Stimulated activated CD8-positive, alpha-beta memory T cell treated with anti-CD3 and anti-CD28 coated beads, Interleukin-12 subunit alpha, Interleukin-12 subunit beta, amount 100 ng/mL, for 4 hours (primary cell): ENCODE data around the gene GRB2.

Source experiments
- DNase-seq: peaks from one replicate; pipeline ENCODE4 v3.0.0-alpha.2; 2020; ENCODE audit warnings: low read depth

The GRB2 gene

DNA sequence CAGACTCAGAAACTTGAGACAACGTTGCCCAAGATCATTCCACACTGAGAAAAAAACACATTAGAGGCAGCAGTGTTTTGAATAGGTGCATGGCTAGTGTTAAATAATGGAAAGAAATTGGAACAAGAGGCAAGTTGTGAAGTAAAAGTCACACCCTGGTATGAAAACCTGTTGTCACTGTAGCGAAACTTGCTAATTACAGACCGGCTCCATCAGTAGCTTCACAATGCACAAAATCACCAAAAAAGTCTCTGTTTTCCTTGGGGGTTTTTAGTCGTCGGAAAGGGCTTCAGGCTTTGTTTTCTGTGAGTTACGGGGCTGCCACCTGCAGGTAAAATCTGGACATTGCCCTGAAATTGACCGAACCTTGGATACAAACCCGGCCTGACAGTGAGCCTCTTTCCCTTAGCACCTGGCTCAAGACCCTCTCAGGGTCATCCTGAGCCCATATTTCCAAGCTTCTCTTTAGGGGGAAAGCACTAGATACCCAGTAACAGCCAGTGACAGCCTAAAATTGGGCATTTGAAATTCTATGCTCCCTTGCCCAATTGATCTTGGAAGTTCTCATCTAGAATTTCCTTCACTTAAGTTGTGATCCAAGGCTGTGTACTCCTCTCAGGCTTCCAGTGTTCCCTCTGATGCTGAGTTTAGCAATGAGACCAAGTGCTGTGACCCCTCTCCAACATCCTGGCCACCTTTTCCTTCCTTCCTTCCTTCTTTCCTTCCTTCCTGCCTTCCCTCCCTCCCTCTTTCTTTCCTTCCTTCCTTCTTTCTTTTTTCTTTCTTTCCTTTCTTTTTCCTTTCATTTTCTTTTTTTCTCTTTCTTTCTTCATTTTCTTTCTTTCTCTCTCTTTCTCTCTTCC, 7.2 kb upstream of the GRB2 start:
- peak; percentile 52 for DNase-seq

DNA sequence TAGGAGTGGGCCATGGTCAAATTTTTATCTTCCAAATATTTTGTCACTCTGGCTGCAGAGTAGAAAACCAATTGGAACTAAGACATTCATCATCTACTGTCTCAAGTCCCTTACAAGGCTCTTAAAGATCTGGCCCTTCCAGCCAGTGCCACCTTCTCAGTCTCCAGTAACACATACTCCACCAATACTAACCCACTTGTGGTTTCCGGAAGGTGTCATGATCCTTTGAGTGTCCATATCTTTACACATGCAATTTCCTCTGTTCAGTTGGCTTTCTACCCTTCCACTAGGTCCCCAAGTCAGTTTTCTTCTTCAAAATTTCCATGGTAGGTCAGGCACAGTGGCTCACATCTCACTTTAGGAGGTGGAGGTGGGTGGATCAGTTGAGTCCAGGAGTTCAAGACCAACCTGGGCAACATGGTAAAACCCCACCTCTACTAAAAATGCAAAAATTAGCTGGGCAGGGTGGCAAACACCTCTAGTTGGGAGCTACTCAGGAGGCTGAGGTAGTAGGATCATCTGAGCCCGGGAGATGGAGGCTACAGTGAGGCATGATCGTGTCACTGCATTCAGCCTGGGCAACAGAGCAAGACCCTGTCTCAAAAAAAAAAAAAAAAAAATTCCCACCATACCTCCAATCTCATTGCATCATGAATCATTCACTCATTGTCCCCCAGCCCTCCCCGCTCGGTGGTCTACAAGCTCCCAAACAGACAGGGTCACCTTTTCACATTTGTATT, 6.0 kb upstream of the GRB2 start:
- no peak for DNase-seq

GRCh38 chr17:75410141-75410540, 4.7 kb upstream of the GRB2 start:
- no peak for DNase-seq

DNA sequence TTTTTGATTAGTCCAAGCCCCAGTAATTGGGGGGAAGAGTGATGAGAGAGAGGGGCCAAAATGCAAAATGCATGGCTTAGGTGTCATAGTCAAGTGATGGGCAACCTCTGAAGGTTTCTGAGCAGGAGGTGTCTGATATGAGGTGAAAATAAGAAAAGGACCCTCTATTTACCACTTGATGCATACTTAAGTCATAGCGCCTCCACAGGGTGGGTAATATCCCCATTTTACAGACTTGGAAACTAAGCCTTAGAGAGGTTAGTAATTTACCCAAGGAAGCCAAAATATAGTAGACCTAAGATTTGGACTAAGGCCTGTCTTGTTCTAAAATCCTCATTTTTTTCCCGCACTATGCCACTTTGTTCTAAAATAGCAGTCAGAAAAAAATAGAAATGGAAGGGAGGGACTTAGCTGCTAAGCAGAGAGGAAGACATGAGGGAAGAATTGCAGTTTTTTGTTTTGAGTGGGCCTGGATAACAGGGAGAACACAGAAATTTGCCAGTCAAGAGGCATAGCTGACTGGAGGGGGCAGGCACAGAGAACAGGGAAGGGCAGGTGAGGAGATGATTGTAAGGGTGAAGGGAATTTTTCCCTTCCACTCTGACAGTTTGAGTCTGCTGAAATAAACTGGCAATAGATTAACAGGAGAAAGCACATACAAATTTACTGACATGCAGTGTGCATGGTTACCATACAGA, 2.3 kb upstream of the GRB2 start:
- DNase-seq = no peak

GRCh38 chr17:75406222-75406615, 741 bp upstream of the GRB2 start:
- no peak for DNase-seq

- DNase-seq = peak; percentile 33
Observed at GRCh38 chr17:75404731-75405364, 630 bp downstream of the GRB2 start.

- peak; percentile 23 for DNase-seq
Observed at GRCh38 chr17:75404223-75404730, 1.2 kb downstream of the GRB2 start.

GRCh38 chr17:75403131-75403530, 2.3 kb downstream of the GRB2 start:
- no peak for DNase-seq

GRCh38 chr17:75402026-75402425, 3.5 kb downstream of the GRB2 start:
- no peak for DNase-seq

GRCh38 chr17:75400326-75400939, 5.0 kb downstream of the GRB2 start:
- DNase-seq = no peak

- no peak for DNase-seq
Observed at GRCh38 chr17:75398279-75398678, 7.2 kb downstream of the GRB2 start.

DNA sequence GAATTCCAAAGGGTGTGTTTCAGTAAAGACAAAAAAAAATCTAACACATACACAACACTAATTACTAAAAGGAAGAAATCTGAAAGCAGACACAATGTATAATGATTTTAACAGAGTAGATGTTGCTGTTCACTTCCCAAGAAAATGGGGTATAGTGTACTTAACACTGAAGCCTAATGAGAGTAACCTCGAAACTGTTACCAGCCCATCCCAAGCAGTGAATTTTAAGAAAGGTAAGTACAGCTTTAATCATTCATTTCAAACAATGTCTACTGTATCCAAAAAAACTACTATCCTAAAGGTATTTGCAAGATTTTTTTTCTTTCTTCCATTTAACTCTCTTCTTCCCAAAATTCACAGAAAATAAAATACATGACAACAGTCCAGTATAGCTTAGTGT, 8.3 kb downstream of the GRB2 start:
- no peak for DNase-seq

DNA sequence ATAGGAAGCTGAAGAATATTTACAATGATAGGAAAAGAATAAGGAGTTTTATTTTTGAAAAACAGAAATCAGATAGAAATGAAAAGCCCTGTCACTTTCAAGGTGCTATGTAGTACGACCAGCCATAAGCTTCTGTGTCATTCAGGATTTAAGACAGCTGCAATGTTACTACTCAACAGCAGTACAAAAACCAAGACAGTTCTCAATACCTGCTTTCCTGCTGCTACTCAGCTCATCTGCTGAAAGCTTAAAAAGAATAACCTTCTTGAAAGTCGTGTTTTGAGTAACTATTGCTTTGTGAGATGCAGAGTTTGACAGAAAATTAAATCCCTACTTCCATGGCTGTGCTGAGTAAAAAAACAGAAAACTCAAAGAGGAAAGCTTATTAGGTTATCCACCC, 8.7 kb downstream of the GRB2 start:
- DNase-seq = no peak

DNA sequence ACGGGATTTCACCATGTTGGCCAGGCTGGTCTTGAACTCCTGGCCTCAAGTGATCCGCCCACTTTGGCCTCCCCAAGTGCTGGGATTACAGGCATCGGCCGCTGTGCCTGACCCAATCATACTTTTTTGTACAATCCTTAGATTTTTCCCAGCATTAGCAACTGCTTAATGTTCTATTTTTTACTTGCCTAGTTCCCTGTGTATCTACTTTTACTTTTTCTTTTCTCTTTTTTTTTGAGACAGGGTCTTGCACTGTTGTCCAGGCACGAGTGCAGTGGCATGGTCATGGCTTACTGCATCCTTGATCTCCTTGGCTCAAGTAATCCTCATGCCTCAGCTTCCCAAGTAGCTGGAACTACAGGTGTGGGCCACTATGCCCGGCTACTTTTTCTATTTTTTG, 9.5 kb downstream of the GRB2 start:
- no peak for DNase-seq

DNA sequence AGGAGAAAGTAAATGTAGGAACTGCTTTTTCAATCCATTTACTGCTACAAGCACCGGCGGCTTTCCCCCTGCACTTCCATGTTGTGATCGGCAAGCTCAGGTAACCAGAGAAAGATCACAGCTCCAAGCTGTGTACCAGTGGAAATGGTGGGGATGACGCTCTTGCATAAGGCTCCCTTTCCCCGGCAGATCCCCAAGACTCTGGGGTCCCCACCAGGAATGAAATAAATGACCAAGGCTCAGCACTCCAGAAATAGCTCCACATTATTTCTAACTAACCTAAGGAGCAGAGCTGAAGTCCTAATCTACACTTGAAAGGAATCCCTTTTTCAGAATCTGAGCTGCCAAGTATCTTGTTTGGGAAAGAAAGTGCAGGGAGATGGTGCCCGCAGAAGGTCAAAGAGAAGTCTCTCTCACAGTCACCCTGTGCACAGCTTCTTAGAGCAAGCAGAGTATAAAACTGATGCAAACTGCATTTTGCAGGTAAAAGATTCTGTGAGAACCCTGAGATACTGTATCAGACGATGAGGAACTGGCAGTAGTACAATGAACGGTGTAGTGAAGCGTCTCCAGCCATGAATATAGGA, 11.1 kb downstream of the GRB2 start:
- no peak for DNase-seq

GRCh38 chr17:75393523-75394331, 11.8 kb downstream of the GRB2 start:
- peak; percentile 71 for DNase-seq

GRCh38 chr17:75392559-75392958, 12.9 kb downstream of the GRB2 start:
- no peak for DNase-seq

GRCh38 chr17:75390982-75391381, 14.5 kb downstream of the GRB2 start:
- DNase-seq = no peak

DNA sequence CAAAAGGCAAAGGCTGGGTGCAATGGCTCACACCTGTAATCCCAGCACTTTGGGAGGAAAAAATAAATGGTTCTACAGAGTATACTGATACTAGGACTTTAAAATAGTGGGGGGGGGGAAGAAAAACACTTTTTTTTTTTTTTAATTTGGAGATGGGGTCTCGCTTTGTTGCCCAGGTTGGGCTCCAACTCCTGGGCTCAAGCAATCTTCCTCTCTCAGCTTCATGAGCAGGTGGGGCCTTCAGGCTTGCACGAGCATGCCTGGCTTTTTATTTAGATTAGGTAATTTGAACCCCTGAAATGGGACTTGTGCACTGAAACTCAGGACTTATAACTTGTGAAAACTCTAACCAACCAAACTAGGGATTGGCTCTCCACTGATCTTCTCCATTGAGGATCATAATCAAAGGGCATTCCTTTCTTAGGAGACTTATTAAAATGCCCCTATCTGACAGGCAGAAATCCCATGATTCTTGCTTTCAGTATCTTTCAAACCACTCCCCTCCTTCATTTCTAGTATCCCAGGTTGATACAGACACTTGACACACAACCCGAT, 16.9 kb downstream of the GRB2 start:
- no peak for DNase-seq

DNA sequence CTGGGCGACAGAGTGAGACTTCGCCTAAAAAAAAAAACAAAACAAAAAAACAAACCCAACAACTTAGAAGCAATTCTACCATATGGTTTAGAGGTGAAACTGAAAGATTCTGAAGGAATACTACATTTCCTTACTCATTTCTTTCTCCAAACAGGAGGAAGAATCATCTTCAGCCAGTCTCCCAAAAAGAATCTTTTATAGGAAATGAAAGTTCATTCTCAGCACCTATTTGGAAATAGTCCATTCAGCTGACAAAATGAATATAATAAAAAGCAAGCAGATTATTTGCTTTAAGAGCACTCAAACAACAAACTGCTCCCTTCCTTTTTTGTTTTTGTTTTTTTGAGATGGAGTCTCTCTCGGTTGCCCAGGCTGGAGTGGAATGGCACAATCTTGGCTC, 17.7 kb downstream of the GRB2 start:
- DNase-seq = no peak
